HepG2 (cell line): ENCODE data around the gene CMPK1. TPM values are rescaled to one million over a fixed set of nuclear protein-coding genes. Genes with fewer than 3 reads are reported as not detected.
A peak's percentile ranks its signal among the peaks of the same experiment; 100 is the strongest.

Source experiments
- ATAC-seq: fragments of 200-7000 bp; cut with Tn5 transposase; 3 replicates; pipeline ENCODE4 v1.9.1; 2020; ENCODE audit warnings: mild to moderate bottlenecking, moderate library complexity
- Bru-seq: library from RNA; stranded (reverse); fragments of 400-500 nt; gene quantifications from one replicate; lab custom pipeline; 2021; lab: Mats Ljungman, UMichigan
- BruChase-seq, 2 experiments: library from RNA; stranded (reverse); fragments of 400-500 nt; gene quantifications; one replicate each; lab custom pipeline; 2021; lab: Mats Ljungman, UMichigan
- BruUV-seq: library from RNA; stranded (reverse); fragments of 400-500 nt; replicated peaks from 2 replicates; lab custom pipeline; 2021; lab: Mats Ljungman, UMichigan
- CTCF ChIA-PET: fragments of 300-600 bp; formaldehyde crosslinking; extraction: SDS; loops from one replicate; lab custom pipeline; 2021; ENCODE audit warnings: low total read pairs, inconsistent platforms, low intra/inter-chr PET ratio; lab: Yijun Ruan, JAX
- POLR2A ChIA-PET: fragments of 350-600 bp; sonication (Branson Sonifier 250); formaldehyde crosslinking; loops from one replicate; lab custom pipeline; 2020; ENCODE audit warnings: antibody characterized with exemption, inconsistent platforms; lab: Yijun Ruan, JAX
- DNase-seq: peaks from one replicate; pipeline ENCODE4 v3.0.0-alpha.2; 2015; ENCODE audit warnings: low spot score
- FAIRE-seq: peaks from 3 replicates; lab custom pipeline; 2011; peaks lifted over from hg19 to GRCh38; lab: Jason Lieb, UNC
- H2AFZ ChIP-seq: one replicate; pipeline ENCODE4 v1.6.1; 2011; ENCODE audit warnings: low read length, inconsistent platforms
- H3K27ac ChIP-seq: fragments of 300-600 bp; 3 replicates; pipeline ENCODE4 v1.8.0; 2011; ENCODE audit warnings: mixed run types, mild to moderate bottlenecking, mixed read lengths, low read length, inconsistent platforms; ENCODE audit not compliant: insufficient read depth; ENCODE audit errors: extremely low read length
- H3K27me3 ChIP-seq, 2 experiments: fragments of 200-600 bp in 1 of 2; 2 replicates in 1 of 2; 3 replicates in 1 of 2; pipeline versions ENCODE4 v1.6.0 to v1.8.0; 2011; ENCODE audit warnings: low read length in 2 of 2, mild to moderate bottlenecking in 2 of 2, moderate library complexity in 2 of 2, inconsistent platforms in 1 of 2; ENCODE audit not compliant: insufficient read depth in 2 of 2, control insufficient read depth in 1 of 2
- H3K36me3 ChIP-seq, 2 experiments: fragments of 200-600 bp in 1 of 2; replicated peaks in 1 of 2; 2 replicates in 1 of 2; 3 replicates in 1 of 2; pipeline versions ENCODE4 v1.5.1 to v1.8.0; 2011; ENCODE audit warnings: low read length in 2 of 2, inconsistent platforms in 1 of 2; ENCODE audit not compliant: insufficient read depth in 2 of 2, control insufficient read depth in 1 of 2
- H3K4me1 ChIP-seq: 2 replicates; pipeline ENCODE4 v1.5.1; 2012; ENCODE audit warnings: low read length, inconsistent platforms; ENCODE audit not compliant: insufficient read depth
- H3K4me2 ChIP-seq: 2 replicates; pipeline ENCODE4 v1.6.0; 2011; ENCODE audit warnings: low read depth, low read length, inconsistent platforms
- H3K4me3 ChIP-seq, 3 experiments: fragments of 200-600 bp in 1 of 3; sonication (generic), shearing (Covaris generic) in 1 of 3; replicated peaks in 1 of 3; 2 replicates each; pipeline ENCODE4 v1.5.1; 2011 to 2016; ENCODE audit warnings: low read length in 3 of 3, inconsistent platforms in 2 of 3, low read depth in 2 of 3, mild to moderate bottlenecking in 2 of 3, control low read depth in 1 of 3, mixed read lengths in 1 of 3; ENCODE audit not compliant: insufficient read depth in 1 of 3
- H3K79me2 ChIP-seq: one replicate; pipeline ENCODE4 v1.6.1; 2011; ENCODE audit warnings: low read length, inconsistent platforms; ENCODE audit not compliant: insufficient read depth
- H3K9ac ChIP-seq: 2 replicates; pipeline ENCODE4 v1.6.0; 2011; ENCODE audit warnings: mild to moderate bottlenecking, low read depth, low read length, inconsistent platforms; ENCODE audit not compliant: insufficient read depth
- H3K9me3 ChIP-seq: 2 replicates; pipeline ENCODE4 v1.5.1; 2012; ENCODE audit warnings: mild to moderate bottlenecking, low read length
- H4K20me1 ChIP-seq: 2 replicates; pipeline ENCODE4 v1.6.0; 2011; ENCODE audit warnings: inconsistent platforms, mild to moderate bottlenecking, low read length, moderate library complexity; ENCODE audit not compliant: insufficient read depth
- HMGXB3 ChIP-seq: sonication (generic); formaldehyde crosslinking; IDR thresholded peaks from 2 replicates; pipeline ENCODE4 v1.4.0; 2020; ENCODE audit warnings: missing genetic modification reagents, borderline replicate concordance
- MXD1 ChIP-seq: sonication (generic); formaldehyde crosslinking; IDR thresholded peaks from 2 replicates; pipeline ENCODE4 v1.4.0; 2020; ENCODE audit warnings: mild to moderate bottlenecking, missing genetic modification reagents
- SIN3A ChIP-seq: IDR thresholded peaks from 2 replicates; pipeline ENCODE4 v1.6.1; 2011; ENCODE audit warnings: low read depth, mild to moderate bottlenecking, control low read depth, low read length, borderline replicate concordance
- ZBTB49 ChIP-seq: sonication (generic); formaldehyde crosslinking; IDR thresholded peaks from 2 replicates; pipeline ENCODE4 v1.4.0; 2020; ENCODE audit warnings: missing genetic modification reagents, borderline replicate concordance
- ZNF274 ChIP-seq: sonication (generic); formaldehyde crosslinking; IDR thresholded peaks from 2 replicates; pipeline ENCODE4 v1.5.1; 2020; ENCODE audit warnings: mild to moderate bottlenecking, missing genetic modification reagents
- ZNF33A ChIP-seq: sonication (generic); formaldehyde crosslinking; IDR thresholded peaks from 2 replicates; pipeline ENCODE4 v1.5.1; 2020; ENCODE audit warnings: missing genetic modification reagents, mild to moderate bottlenecking, moderate library complexity, borderline replicate concordance
- ZNF34 ChIP-seq: sonication (generic); formaldehyde crosslinking; IDR thresholded peaks from 2 replicates; pipeline ENCODE4 v1.4.0; 2020; ENCODE audit warnings: mild to moderate bottlenecking, missing genetic modification reagents, borderline replicate concordance
- ZNF350 ChIP-seq: sonication (generic); formaldehyde crosslinking; IDR thresholded peaks from 2 replicates; pipeline ENCODE4 v1.4.0; 2020; ENCODE audit warnings: mild to moderate bottlenecking, low read depth, missing genetic modification reagents, borderline replicate concordance
- ZNF354B ChIP-seq: sonication (generic); formaldehyde crosslinking; IDR thresholded peaks from 2 replicates; pipeline ENCODE4 v1.8.0; 2022; ENCODE audit warnings: mild to moderate bottlenecking, missing genetic modification reagents
- ZSCAN22 ChIP-seq: sonication (generic); formaldehyde crosslinking; IDR thresholded peaks from 2 replicates; pipeline ENCODE4 v1.4.0; 2020; ENCODE audit warnings: mild to moderate bottlenecking, missing genetic modification reagents
- WGBS: methylation state at CpG from one replicate; pipeline ENCODE4 v1.1.6; 2017; ENCODE audit warnings: low lambda C conversion rate; 5-methylcytosine and 5-hydroxymethylcytosine counted together
- in situ Hi-C: cut with HindIII; loops from 2 replicates; pipeline ENCODE4 v1.10.0; 2017; ENCODE audit warnings: low pct_unique_long_range_greater_than_20kb; ENCODE audit not compliant: extremely low pct_ligation_motif_present
- intact Hi-C: fragments of 100-400 bp; cut with micrococcal nuclease; formaldehyde crosslinking; loops from one replicate; pipeline ENCODE4 v1.10.0; 2022; ENCODE audit not compliant: unreplicated experiment
- long read RNA-seq, 2 experiments: library from RNA in 1 of 2; library from polyadenylated mRNA in 1 of 2; stranded (forward) in 1 of 2; unstranded in 1 of 2; transcript quantifications; one replicate each; pipeline ENCODE4 v2.0.0, GENCODE V29; 2019 to 2022
- polyA minus RNA-seq, 3 experiments: library from RNA; depleted of rRNA, polyadenylated mRNA; stranded (reverse); fragments of >200 nt; gene quantifications; 2 replicates each; pipeline ENCODE4 v1.2.3, GENCODE V29; 2011; ENCODE audit warnings: low replicate concordance in 1 of 3
- polyA plus RNA-seq, 8 experiments: library from polyadenylated mRNA; depleted of rRNA in 3 of 8; stranded (reverse) in 7 of 8; unstranded in 1 of 8; fragments of >200 nt; fragmentation: Illumina TruSeq in 4 of 8; extraction: Trizol in 4 of 8; gene quantifications; 2 replicates each; pipeline versions ENCODE4 v1.2.1 to v1.2.3, GENCODE V29; 2011 to 2016; ENCODE audit warnings: low read depth in 4 of 8, missing spikeins in 1 of 8, mixed read lengths in 1 of 8; ENCODE audit not compliant: insufficient read depth in 1 of 8
- total RNA-seq, 5 experiments: library from RNA; depleted of rRNA; stranded (reverse); fragments of >200 nt; fragmentation: Illumina TruSeq; extraction: Trizol; gene quantifications; 2 replicates each; pipeline ENCODE4 v1.2.3, GENCODE V29; 2016; ENCODE audit warnings: low read depth in 1 of 5

The CMPK1 gene
- total RNA-seq (2016; rRNA removed; fragmentation: Illumina TruSeq; extraction: Trizol) (92.0 and 134 TPM in 2 replicates), polyA plus RNA-seq (2011; rRNA removed) (26.7 and 38.3 TPM in 2 replicates), polyA minus RNA-seq (2011; rRNA and poly(A)+ RNA removed; ENCODE audit: low replicate concordance) (7.4 and 16.8 TPM in 2 replicates), Bru-seq, nascent RNA (percentile 82 among the genes with signal in this experiment), BruChase-seq, experiment 1, labeled RNA remaining after a 6-hour chase (percentile 90 among the genes with signal in this experiment), BruChase-seq, experiment 2, labeled RNA remaining after a 2-hour chase (percentile 87 among the genes with signal in this experiment)
- 33.7 and 40.2 TPM in 2 replicates for total RNA-seq (2016; cell fraction: cytosol; rRNA removed; fragmentation: Illumina TruSeq; extraction: Trizol; ENCODE audit: low read depth)
- 91.0 and 135 TPM in 2 replicates for total RNA-seq (2016; cell fraction: insoluble cytoplasmic fraction; rRNA removed; fragmentation: Illumina TruSeq; extraction: Trizol)
- 89.3 and 112 TPM in 2 replicates for total RNA-seq (2016; cell fraction: membrane; rRNA removed; fragmentation: Illumina TruSeq; extraction: Trizol)
- total RNA-seq (2016; cell fraction: nucleus; rRNA removed; fragmentation: Illumina TruSeq; extraction: Trizol) = 51.7 and 54.2 TPM in 2 replicates
- 13.3 and 21.6 TPM in 2 replicates for polyA plus RNA-seq (2011; cell fraction: cytosol; rRNA removed)
- 5.0 and 9.2 TPM in 2 replicates for polyA plus RNA-seq (2011; cell fraction: nucleus; rRNA removed)
- 71.2 and 92.2 TPM in 2 replicates for polyA plus RNA-seq (2012)
- 59.4 and 61.0 TPM in 2 replicates for polyA plus RNA-seq (2016; cell fraction: cytosol; fragmentation: Illumina TruSeq; extraction: Trizol; ENCODE audit: low read depth)
- 147 and 152 TPM in 2 replicates for polyA plus RNA-seq (2016; cell fraction: insoluble cytoplasmic fraction; fragmentation: Illumina TruSeq; extraction: Trizol; ENCODE audit: low read depth)
- 101 and 114 TPM in 2 replicates for polyA plus RNA-seq (2016; cell fraction: membrane; fragmentation: Illumina TruSeq; extraction: Trizol; ENCODE audit: low read depth)
- 63.3 and 71.3 TPM in 2 replicates for polyA plus RNA-seq (2016; cell fraction: nucleus; fragmentation: Illumina TruSeq; extraction: Trizol; ENCODE audit: insufficient read depth, low read depth)
- 46.4 and 47.8 TPM in 2 replicates for polyA minus RNA-seq (2011; cell fraction: cytosol; rRNA and poly(A)+ RNA removed)
- 21.9 and 24.1 TPM in 2 replicates for polyA minus RNA-seq (2011; cell fraction: nucleus; rRNA and poly(A)+ RNA removed)
- long read RNA-seq, experiment 1, transcript CMPK1-203 (6 exons, 2,930 nt) = major isoform, 133 of 147 reads
- long read RNA-seq, experiment 1, partial matches to known transcripts = 8 of 147 reads
- long read RNA-seq, experiment 1, other reads (novel, unspliced or antisense) = 4 of 147 reads
- long read RNA-seq, experiment 2, transcript CMPK1-203 (6 exons, 2,930 nt) = major isoform, 16 of 114 reads
- long read RNA-seq, experiment 2, partial matches to known transcripts = 39 of 114 reads
- long read RNA-seq, experiment 2, other reads (novel, unspliced or antisense) = 59 of 114 reads

- DNase-seq = peak; percentile 73
- WGBS = 0% methylated on average over 10 of the region's 40 CpGs
- ATAC-seq = peak; percentile 84
- H3K36me3 ChIP-seq = peaks cover 0 to 5% of the 10 kb centered on the region in 2 experiments; a peak in 2 of 5 replicates
- POLR2A ChIA-PET = interaction anchor here (0.6 to 3.2 kb wide), 15 partner anchors 9 to 717 kb away, joined by 3 to 54 read pairs (median 5); partner anchors contain the start of genes FOXD2, MOB3C and STIL
- peaks cover 40% of the 10 kb centered on the region for H3K79me2 ChIP-seq
- intact Hi-C loops = loop anchor here (1.0 kb wide), 1 partner anchor 19 kb away; the partner anchor contains the start of gene STIL
- peak within 1 kb of the TSS; percentile 87 to 98 (median 94) for H3K4me3 ChIP-seq
- peak within 1 kb of the TSS; percentile 95 for H3K9ac ChIP-seq
- H3K4me1 ChIP-seq = peaks cover 52% of the 10 kb centered on the region
- H3K9me3 ChIP-seq = no peaks in the 10 kb centered on the region
- peak within 1 kb of the TSS; percentile 84 for H3K4me2 ChIP-seq
- BruUV-seq = no TSS peak
- in situ Hi-C loops = no loop called here
- peak within 1 kb of the TSS; percentile 99 for H3K27ac ChIP-seq
- H4K20me1 ChIP-seq = no peaks in the 10 kb centered on the region; the same call in 1 of the 2 replicates
- CTCF ChIA-PET = no interaction called here
- H3K27me3 ChIP-seq = no peaks in the 10 kb centered on the region; a peak in 1 of 5 replicates
- peak within 1 kb of the TSS; percentile 38 for H2AFZ ChIP-seq
- FAIRE-seq = peak; percentile 43
- TF ChIP-seq ZSCAN22 (no peak), ZNF274 (0 out of 2 replicates have a peak, but pooled peaks have one; percentile 1), ZBTB49 (CRISPR knock-in tag) (no peak), ZNF350 (CRISPR knock-in tag) (0 out of 2 replicates have a peak, but pooled peaks have one; percentile 67), SIN3A (peak; percentile 59; the same call in 1 of the 2 replicates), ZNF33A (CRISPR knock-in tag) (no peak), ZNF34 (CRISPR knock-in tag) (no peak), HMGXB3 (0 out of 2 replicates have a peak, but pooled peaks have one; percentile 1), ZNF354B (CRISPR knock-in tag) (no peak), MXD1 (CRISPR knock-in tag) (peak; percentile 17; the same call in 1 of the 2 replicates)
Measured at GRCh38 chr1:47333578-47333921, at the start of gene CMPK1. CMPK1 (plus strand) TSS chr1:47333790; CDS start chr1:47333946, 156 bp downstream.
